Mesendoderm (in vitro differentiated cells): ENCODE results near the gene RCOR2.

Experiments used
- DNase-seq: peaks from one replicate; pipeline ENCODE4 v3.0.0; 2013
- H2AK5ac ChIP-seq: 2 replicates; pipeline ENCODE4 v1.6.1; 2013; ENCODE audit warnings: low read length, inconsistent platforms
- H2BK120ac ChIP-seq: 2 replicates; pipeline ENCODE4 v1.6.1; 2013; ENCODE audit warnings: low read depth, mild to moderate bottlenecking, low read length, moderate library complexity, mixed read lengths
- H2BK15ac ChIP-seq: replicated peaks from 2 replicates; pipeline ENCODE4 v1.6.1; 2013; ENCODE audit warnings: low read depth, mild to moderate bottlenecking, moderate library complexity
- H2BK5ac ChIP-seq: 2 replicates; pipeline ENCODE4 v1.6.1; 2013; ENCODE audit warnings: low read length, inconsistent platforms
- H3K18ac ChIP-seq: 2 replicates; pipeline ENCODE4 v1.6.1; 2013; ENCODE audit warnings: mild to moderate bottlenecking, low read length, mixed read lengths
- H3K23ac ChIP-seq: one replicate; pipeline ENCODE4 v1.6.1; 2013; ENCODE audit warnings: low read length
- H3K27ac ChIP-seq: 2 replicates; pipeline ENCODE4 v1.5.1; 2013; ENCODE audit warnings: low read depth, mild to moderate bottlenecking, inconsistent platforms, low read length, moderate library complexity
- H3K27me3 ChIP-seq: 2 replicates; pipeline ENCODE4 v1.6.1; 2013; ENCODE audit warnings: low read length, control low read depth, mild to moderate bottlenecking, inconsistent platforms; ENCODE audit not compliant: insufficient read depth, poor library complexity
- H3K36me3 ChIP-seq: 2 replicates; pipeline ENCODE4 v1.6.1; 2013; ENCODE audit warnings: low read length, inconsistent platforms; ENCODE audit not compliant: control insufficient read depth, insufficient read depth
- H3K4ac ChIP-seq: one replicate; pipeline ENCODE4 v1.6.1; 2013; ENCODE audit warnings: low read depth, mild to moderate bottlenecking, low read length, moderate library complexity
- H3K4me1 ChIP-seq: 2 replicates; pipeline ENCODE4 v1.6.1; 2013; ENCODE audit warnings: low read depth, low read length, inconsistent platforms; ENCODE audit not compliant: control insufficient read depth
- H3K4me2 ChIP-seq: 2 replicates; pipeline ENCODE4 v1.6.1; 2013; ENCODE audit warnings: low read length
- H3K4me3 ChIP-seq: 2 replicates; pipeline ENCODE4 v1.5.1; 2013; ENCODE audit warnings: mild to moderate bottlenecking, low read length
- H3K56ac ChIP-seq: one replicate; pipeline ENCODE4 v1.6.1; 2013; ENCODE audit warnings: low read length
- H3K79me1 ChIP-seq: 2 replicates; pipeline ENCODE4 v1.6.1; 2013; ENCODE audit warnings: low read length, inconsistent platforms
- H3K79me2 ChIP-seq: 2 replicates; pipeline ENCODE4 v1.6.1; 2013; ENCODE audit warnings: mild to moderate bottlenecking, low read length; ENCODE audit not compliant: control insufficient read depth, insufficient read depth
- H3K9ac ChIP-seq: 2 replicates; pipeline ENCODE4 v1.6.1; 2013; ENCODE audit warnings: low read length, inconsistent platforms
- H4K5ac ChIP-seq: one replicate; pipeline ENCODE4 v1.6.1; 2013; ENCODE audit warnings: low read length
- H4K8ac ChIP-seq: one replicate; pipeline ENCODE4 v1.6.1; 2013; ENCODE audit warnings: low read depth, mild to moderate bottlenecking, control low read depth, low read length, moderate library complexity
- WGBS: extraction: QIAGEN DNeasy Blood & Tissue Kit; methylation state at CpG from one replicate; pipeline ENCODE4 v1.1.7; 2013; ENCODE audit warnings: low lambda C conversion rate, missing lambda C conversion rate; ENCODE audit not compliant: insufficient coverage; ENCODE audit errors: extremely low coverage; 5-methylcytosine and 5-hydroxymethylcytosine counted together

The RCOR2 gene

GRCh38 chr11:63917692-63918506 lies 935 bp upstream of the RCOR2 start:
- Histone ChIP-seq H3K27ac (peak overlapping the region; percentile 100), H3K36me3 (peaks cover 7% of the 10 kb centered on the region)

GRCh38 chr11:63915961-63916836 lies 765 bp downstream of the RCOR2 start:
- Histone ChIP-seq H3K23ac (peak overlapping the region; percentile 97), H2BK15ac (no peak overlapping the region), H3K27ac (peak overlapping the region; percentile 93), H3K4ac (peak overlapping the region; percentile 88), H3K4me2 (peak overlapping the region; percentile 100), H2BK120ac (no peak overlapping the region), H3K27me3 (no peaks in the 10 kb centered on the region), H2AK5ac (peak overlapping the region; percentile 98), H4K5ac (no peak overlapping the region), H3K79me2 (peaks cover 19% of the 10 kb centered on the region), H3K36me3 (peaks cover 11% of the 10 kb centered on the region), H3K4me3 (peak overlapping the region; percentile 95), H3K79me1 (peaks cover 11% of the 10 kb centered on the region), H3K56ac (peak overlapping the region; percentile 99), H2BK5ac (peak overlapping the region; percentile 78), H4K8ac (peak overlapping the region; percentile 29), H3K9ac (peak overlapping the region; percentile 97), H3K4me1 (peaks cover 15% of the 10 kb centered on the region), H3K18ac (peak overlapping the region; percentile 94)
- DNase-seq: peak; percentile 93
- WGBS: no CpG with 5 or more reads among the region's 56 CpGs

More at GRCh38 chr11:63917692-63918506, 935 bp upstream of the RCOR2 start:
- Histone ChIP-seq H2BK5ac (peak overlapping the region; percentile 98), H3K79me2 (peaks cover 19% of the 10 kb centered on the region), H4K5ac (peak overlapping the region; percentile 68), H3K18ac (peak overlapping the region; percentile 97), H3K27me3 (no peaks in the 10 kb centered on the region), H3K9ac (peak overlapping the region; percentile 93), H3K4ac (peak overlapping the region; percentile 96), H3K23ac (peak overlapping the region; percentile 50), H3K4me1 (peaks cover 17% of the 10 kb centered on the region), H3K79me1 (peaks cover 11% of the 10 kb centered on the region), H2AK5ac (peak overlapping the region; percentile 7), H2BK120ac (peak overlapping the region; percentile 95), H3K56ac (peak overlapping the region; percentile 99), H3K4me2 (peak overlapping the region; percentile 59), H3K4me3 (no peak overlapping the region), H4K8ac (peak overlapping the region; percentile 83), H2BK15ac (peak overlapping the region; percentile 15)
- WGBS: no CpG with 5 or more reads among the region's 50 CpGs
- DNase-seq: peak; percentile 97

GRCh38 chr11:63914896-63915691 lies 1.9 kb downstream of the RCOR2 start:
- Histone ChIP-seq H3K4me3 (peak overlapping the region; percentile 18), H3K4me1 (peaks cover 14% of the 10 kb centered on the region), H3K23ac (no peak overlapping the region), H3K9ac (peak overlapping the region; percentile 97), H2AK5ac (no peak overlapping the region), H3K79me1 (peaks cover 11% of the 10 kb centered on the region), H3K56ac (peak overlapping the region; percentile 99), H4K5ac (no peak overlapping the region), H3K36me3 (peaks cover 11% of the 10 kb centered on the region), H3K27me3 (no peaks in the 10 kb centered on the region), H3K4me2 (peak overlapping the region; percentile 7), H3K4ac (no peak overlapping the region), H3K79me2 (peaks cover 19% of the 10 kb centered on the region), H3K18ac (no peak overlapping the region), H2BK120ac (no peak overlapping the region), H4K8ac (no peak overlapping the region), H2BK15ac (no peak overlapping the region), H3K27ac (no peak overlapping the region), H2BK5ac (no peak overlapping the region)
- whole genome bisulfite sequencing: no CpG with 5 or more reads among the region's 20 CpGs
- peak; percentile 51 for DNase-seq

- Histone ChIP-seq H3K4ac (no peak overlapping the region), H3K4me3 (no peak overlapping the region), H3K27me3 (no peaks in the 10 kb centered on the region), H3K56ac (peak overlapping the region; percentile 11), H3K36me3 (peaks cover 11% of the 10 kb centered on the region), H3K27ac (no peak overlapping the region), H4K8ac (no peak overlapping the region), H4K5ac (no peak overlapping the region), H2BK15ac (no peak overlapping the region), H3K23ac (no peak overlapping the region), H3K4me2 (no peak overlapping the region), H3K79me1 (peaks cover 11% of the 10 kb centered on the region), H2AK5ac (no peak overlapping the region), H3K9ac (no peak overlapping the region), H2BK5ac (no peak overlapping the region), H2BK120ac (no peak overlapping the region), H3K4me1 (peaks cover 12% of the 10 kb centered on the region), H3K18ac (no peak overlapping the region), H3K79me2 (peaks cover 19% of the 10 kb centered on the region)
- no CpG with 5 or more reads among the region's 34 CpGs for WGBS
- DNase-seq: no peak
Measured at GRCh38 chr11:63913866-63914830, 2.8 kb downstream of the RCOR2 start.
